ENCODE data around the gene NR3C2.
A peak's percentile ranks its signal among the peaks of the same experiment; 100 is the strongest.
"Not testable (repeated sequence)": the region's sequence is repeated elsewhere in the genome, so short reads cannot be mapped to it uniquely, and the experiment has no call there.

Gene NR3C2

DNA sequence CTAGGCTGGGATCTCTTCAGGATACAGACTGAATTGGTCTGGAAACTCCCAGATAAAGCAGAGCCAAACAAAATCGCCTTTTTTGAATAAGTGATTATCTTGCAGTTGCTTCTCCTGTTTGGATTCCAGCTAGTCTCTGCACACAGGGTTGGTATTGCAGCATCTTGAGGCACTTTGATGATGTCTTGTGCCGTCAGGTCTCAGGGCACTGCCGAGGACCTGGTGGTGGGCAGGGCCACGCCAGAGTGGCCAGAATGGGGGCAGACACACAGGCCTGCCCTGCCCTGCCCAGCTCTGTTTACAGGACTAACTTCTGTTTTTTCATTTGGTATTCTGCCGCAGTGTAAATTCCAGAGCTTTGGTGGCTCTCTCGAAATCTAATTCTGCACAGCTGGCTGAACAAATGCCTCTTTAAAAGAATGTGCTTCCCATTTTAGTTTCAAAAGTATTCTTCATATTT is 276.1 kb downstream of the NR3C2 start:
- DNase-seq (ENCODE audit: low spot score): peak; percentile 46

DNA sequence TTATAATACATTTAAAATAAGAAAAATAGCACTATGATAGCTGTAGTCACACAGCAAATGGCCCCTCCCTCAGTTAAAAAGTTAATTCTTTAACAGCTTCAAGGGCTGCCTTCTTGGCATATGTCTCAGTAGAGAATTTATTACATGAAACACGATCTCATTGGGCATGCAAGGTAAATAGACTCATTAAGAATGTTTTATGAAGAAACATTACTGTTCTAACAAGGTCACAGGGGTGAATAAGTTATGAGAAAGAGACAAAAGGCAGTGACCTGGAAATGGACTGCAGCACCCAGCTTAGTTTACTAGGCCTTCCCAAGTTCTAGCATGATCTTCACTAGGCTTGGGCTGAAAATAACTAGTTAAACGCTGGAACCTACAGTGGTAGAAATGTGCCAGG is 277.7 kb downstream of the NR3C2 start:
- DNase-seq (ENCODE audit: low spot score): no peak

DNA sequence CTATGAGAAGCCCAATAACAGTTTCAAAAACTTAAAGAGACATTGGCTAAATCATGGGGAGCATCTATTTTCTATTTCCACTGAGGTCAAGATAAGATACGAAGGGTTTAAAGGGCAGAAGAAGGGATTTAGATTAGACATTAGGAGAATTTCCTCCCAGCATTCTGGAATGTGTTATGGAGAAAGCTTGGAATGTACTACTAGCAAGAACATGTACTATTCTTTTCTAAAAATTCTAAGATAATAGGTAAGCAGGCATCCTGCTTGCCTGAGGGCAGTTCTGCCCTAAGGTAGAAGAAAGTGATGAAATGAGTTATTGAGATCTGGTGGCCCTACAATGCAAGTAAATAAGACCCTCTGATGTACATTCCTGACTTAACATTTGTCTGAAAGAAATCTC is 279.2 kb downstream of the NR3C2 start:
- no peak for DNase-seq (ENCODE audit: low spot score)

DNA sequence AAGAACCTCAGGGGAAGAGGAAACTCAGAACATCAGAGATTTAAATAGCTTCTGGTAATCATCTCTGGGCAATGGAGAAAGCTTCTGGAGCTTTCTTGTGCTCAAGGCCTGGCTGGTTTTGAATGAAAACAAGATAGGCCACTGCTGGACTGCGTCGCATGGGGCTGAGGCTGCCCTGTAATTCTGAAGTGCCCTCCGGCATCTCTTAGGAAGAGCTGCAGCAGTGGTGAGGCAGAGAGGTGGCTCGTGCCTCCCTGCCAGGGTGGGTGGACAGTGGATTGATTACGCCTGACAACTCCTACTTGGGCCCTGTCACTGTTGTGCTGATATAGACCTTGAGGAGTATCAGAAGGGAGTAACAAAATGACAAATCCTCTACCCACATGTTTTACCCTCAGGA is 279.7 kb downstream of the NR3C2 start:
- DNase-seq (ENCODE audit: low spot score): no peak

DNA sequence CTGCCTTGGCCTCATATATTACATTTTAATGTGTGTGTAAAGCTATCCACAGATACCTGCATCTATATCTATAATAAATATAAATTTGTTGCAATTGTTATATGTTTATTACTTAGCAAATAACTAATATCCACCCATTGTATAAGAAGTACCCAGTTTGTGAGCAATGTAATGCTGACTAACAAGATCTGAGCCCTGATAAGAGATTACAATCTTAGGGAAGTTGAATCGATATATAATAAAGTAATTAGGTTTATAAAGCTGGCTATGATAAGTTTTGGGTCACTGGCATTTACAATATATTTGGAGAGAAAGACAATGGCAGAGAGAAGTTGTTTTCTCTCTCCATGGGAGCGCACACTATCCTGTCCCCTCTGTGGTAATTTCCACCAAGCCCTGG is 280.6 kb downstream of the NR3C2 start:
- no peak for DNase-seq (ENCODE audit: low spot score)

DNA sequence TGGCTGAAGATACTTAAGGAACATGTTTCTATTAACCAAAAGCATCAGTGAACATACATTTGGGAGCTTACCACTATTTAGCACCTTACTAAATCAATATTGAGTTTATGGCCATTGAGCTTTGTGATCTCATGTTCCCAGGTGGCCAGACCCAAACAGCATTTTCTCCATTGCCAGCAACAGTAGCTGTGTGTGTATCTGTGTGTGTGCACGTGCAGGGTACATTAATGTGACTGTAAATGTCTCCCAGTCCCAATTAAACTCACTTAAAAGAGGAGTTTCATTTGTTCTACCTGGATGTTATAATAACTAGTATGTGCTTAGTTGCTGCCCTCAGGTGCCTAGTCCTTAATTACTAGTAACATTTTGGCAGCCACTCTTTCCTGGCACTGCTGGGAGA is 282.4 kb downstream of the NR3C2 start:
- DNase-seq (ENCODE audit: low spot score): no peak

DNA sequence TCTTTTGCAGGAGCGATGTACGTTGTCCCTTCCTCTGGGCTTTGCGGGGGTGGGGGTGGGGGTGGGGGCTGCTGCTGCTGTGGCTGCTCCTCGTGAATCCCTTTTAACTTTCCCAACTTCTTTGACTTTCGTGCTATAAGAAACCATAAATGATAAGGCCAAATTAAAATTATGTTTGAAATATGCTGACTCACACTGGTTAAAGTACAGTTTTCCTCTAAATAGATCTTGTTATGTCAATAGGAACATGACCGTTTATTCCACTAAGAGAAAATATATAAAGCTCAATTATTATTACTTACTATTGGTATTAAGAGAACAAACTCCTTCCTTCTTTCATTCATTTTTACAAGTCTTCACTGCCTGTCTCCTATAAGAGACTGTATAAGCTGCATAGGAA is 287.4 kb downstream of the NR3C2 start:
- no peak for DNase-seq (ENCODE audit: low spot score)

DNA sequence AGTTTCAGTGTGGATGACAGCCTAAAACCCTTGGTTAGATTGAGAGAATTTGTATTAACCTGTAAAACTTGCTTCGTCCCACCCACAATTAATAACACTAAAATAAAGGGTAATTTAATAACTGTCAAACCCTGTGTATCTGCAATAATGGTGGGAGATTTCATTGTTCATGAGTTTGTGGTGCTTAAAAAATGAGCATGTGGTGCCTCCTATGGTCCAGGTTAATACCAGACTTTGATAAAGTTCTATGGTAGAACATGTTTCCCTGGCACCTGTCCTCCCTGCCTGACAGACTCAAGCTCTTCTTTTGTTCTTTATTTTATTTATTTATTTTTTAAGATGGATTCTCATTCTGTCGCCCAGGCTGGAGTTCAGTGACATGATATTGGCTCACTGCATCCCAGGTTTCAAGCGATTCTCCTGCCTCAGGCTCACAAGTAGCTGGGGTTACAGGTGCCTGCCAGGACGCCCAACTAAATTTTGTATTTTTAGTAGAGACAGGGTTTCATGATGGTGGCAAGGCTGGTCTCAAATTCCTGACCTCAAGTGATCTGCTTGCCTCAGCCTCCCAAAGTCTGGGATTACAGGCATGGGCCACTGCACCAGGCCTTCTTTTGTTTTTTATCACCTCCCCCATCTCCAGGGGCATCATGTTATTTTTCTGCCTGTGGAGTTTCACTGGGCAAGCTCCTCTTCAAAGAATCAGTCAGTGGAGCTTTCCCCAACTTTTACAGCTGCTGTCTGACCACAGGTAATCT is 289.2 kb downstream of the NR3C2 start:
- DNase-seq (ENCODE audit: low spot score): no peak

DNA sequence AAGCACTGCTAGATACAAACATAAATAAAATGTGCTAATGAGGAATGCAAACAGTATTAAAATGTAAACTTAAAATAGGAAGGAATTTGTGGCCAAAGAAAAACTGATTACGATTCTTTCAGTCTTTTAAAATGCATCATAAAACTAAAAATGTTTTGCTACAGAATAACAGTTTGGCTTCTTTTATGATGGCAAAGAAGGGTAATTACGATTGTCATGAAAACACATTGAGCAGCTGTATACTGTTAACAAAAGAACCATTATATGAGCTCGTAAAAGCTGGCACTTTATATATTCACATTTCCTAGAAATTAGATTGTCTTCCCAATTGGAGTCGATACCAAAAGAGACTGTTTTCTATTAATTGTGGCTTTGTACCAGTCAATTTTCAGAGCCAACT is 290.4 kb downstream of the NR3C2 start:
- DNase-seq (ENCODE audit: low spot score): no peak

DNA sequence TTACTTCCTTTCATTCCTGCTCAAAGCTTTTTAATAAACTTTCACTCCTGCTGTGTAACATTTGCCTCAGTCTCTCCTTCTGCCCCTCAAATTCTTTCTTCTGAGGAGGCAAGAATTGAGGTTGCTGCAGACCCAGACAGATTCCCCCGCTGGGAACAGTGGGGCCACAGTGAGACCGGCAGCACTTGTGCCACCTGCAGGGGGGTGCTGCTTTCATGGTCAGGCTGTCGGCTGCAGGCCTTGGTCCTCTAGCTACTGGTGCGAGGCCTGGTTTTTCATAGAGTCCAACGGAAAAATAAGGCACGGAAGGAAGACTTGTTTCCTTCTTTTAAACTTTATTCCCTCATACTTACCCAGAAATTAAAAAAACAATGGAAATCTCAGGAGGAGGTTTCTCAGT is 296.7 kb downstream of the NR3C2 start:
- no peak for DNase-seq (ENCODE audit: low spot score)

DNA sequence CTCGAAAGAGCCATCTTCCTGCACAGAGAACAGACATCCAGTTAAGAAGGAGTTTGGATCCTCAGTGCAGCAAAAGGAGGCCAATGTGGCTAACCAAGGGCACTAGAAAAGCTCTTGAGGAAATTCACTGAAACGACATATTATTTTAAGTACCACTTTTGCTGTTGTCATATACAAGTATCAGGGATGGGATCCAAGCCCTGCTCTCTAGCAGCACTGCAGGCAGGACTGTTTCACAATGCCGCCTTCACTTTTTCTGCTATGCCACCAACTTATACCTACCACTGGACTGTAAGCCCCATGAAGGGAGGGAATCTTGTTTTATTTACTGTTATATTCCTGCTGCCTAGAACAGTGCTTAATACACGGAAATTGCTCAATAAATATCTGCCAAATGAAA is 299.0 kb downstream of the NR3C2 start:
- DNase-seq (ENCODE audit: low spot score): no peak

DNA sequence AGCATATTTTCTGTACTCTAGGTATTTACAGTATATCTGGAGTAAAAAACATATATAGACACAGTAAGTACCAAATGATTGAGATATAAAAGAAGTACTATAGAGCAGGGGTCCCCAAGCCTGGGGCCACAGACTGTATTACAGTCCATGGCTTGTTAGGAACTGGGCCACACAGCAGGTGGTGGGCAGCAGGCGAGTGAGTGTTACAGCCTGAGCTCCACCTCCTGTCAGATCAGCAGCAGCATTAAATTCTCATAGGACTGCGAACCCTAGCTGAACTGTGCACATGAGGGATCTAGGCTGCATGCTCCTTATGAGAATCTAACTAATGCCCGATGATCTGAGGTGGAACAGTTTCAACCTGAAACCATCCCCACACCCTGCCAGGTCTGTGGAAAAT is 300.7 kb downstream of the NR3C2 start:
- no peak for DNase-seq (ENCODE audit: low spot score)

DNA sequence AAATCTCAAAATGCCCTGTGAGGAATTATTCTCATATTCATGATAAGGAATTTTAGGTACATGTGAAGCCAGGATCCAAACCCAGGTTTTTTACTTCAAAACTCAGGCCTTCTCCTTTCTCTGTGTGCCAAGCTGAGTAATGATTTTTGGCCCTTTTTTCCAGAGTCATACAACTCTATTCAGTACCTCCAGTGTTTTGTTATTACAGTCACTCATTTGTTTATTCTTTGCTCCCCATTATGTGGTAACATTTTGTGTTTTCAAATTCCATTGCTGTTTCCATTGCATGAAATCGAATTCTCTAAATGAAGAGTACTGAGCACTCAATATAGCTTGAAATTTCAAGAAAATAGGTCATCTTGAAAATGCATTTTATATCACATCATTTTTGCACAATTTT is 315.4 kb downstream of the NR3C2 start:
- no peak for DNase-seq (ENCODE audit: low spot score)

DNA sequence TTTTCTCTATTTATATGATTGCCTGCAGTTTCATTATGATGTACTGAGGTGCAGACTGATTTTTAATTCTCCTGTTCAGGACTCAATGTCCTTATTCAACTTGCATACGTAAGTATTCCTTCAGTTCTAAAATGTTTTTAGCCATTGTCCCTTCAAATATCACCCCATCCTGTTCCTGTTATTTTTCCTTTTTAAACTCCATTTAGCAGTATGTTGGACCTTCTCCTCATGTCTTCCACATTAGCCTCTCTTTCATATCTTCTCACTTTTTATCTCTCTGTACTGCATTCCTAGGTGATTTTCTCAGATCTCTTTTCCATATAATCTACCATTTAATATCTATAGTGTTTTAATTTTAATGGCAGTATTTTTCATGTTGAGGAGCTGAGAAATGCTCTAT is 317.7 kb downstream of the NR3C2 start:
- no peak for DNase-seq (ENCODE audit: low spot score)

DNA sequence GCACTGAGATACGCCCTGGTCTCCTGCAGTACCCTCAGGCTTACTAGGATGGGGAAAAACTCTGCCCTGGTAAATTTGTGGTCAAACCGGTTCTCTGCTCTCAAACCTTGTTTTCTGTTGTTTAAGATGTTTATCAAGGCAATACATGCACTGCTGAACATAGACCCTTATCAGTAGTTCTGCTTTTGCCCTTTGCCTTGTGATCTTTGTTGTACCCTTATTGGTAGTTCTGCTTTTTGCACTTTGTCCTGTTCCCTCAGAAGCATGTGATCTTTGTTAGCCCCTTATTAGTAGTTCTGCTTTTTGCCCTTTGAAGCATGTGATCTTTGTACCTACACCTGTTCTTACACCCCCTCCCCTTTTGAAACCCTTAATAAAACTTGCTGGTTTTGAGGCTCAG is 319.1 kb downstream of the NR3C2 start:
- not testable (repeated sequence) for DNase-seq (ENCODE audit: low spot score)

DNA sequence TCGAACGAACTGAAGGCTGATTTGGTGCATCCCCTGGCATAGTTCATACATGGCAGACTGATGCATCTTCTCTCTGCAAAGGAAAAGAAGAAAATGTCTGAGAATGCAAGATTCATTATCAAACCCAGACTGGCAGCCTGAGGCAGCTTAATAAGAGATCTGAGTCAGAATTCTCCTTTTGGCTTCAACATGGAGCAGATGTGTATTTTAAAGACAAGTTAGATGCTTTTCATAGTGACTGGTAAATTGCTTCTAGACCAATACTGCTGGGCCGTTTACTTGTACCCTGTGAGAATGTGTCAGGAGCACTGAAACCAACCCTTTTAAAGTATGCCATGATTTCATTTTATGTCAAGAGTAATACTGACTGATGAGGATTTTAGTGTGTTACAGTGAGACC is 322.0 kb downstream of the NR3C2 start:
- no peak for DNase-seq (ENCODE audit: low spot score)

DNA sequence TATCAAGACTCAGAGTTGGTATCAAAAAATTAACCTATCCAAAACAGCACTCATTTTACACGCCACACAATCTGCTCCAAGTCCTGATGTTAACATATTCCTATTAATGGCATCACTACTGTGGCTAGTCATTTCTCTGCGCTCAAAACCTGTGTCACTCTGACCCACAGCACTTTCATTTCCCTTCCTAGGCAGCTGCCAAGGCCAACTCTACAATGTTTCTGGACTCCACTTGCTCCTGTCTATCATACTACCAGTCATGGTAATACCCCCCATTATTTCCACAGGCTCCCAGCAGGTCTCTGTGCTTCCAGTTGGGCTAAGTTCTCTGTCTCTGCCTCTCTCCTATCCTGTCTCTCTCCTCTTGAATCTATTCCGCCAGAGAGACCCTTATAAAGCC is 323.6 kb downstream of the NR3C2 start:
- DNase-seq (ENCODE audit: low spot score): no peak

DNA sequence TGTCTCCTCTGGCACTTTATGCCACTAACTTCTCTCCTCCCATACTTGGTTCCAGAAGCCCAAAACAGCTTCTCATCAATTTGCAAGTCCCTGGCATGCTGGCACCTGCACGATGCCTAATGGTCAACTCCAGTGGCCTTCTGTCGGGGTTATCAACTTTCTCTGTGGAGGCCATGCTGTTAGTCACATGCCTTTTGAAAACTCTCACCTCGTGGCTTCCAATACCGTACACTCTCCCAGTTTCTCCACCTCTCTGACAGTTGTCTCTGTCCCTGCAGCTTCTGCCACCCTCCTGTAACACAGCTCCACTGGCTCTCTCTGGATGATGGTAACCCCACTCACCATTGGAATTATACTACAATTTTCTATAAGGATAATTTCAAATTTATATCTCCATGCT is 324.0 kb downstream of the NR3C2 start:
- no peak for DNase-seq (ENCODE audit: low spot score)

DNA sequence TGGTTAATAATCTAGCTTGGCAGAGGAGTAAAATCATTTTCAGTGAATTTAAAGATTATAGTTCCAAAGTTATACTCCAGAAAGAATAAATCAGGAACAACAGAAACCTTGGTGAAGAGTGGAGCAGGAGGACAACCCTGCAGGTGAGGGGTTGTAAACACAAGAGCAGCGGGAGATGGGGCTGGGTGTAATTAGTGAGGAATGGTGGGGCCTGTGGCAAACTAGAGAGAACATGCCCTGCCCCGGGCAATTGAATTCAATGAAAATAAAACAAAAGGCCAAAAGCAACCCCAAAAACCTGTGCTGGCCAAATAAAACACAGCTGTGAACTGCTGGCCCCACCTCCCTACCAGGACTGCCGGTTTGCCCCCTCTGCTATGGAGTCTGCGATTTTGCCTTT is 325.2 kb downstream of the NR3C2 start:
- DNase-seq (ENCODE audit: low spot score): no peak

DNA sequence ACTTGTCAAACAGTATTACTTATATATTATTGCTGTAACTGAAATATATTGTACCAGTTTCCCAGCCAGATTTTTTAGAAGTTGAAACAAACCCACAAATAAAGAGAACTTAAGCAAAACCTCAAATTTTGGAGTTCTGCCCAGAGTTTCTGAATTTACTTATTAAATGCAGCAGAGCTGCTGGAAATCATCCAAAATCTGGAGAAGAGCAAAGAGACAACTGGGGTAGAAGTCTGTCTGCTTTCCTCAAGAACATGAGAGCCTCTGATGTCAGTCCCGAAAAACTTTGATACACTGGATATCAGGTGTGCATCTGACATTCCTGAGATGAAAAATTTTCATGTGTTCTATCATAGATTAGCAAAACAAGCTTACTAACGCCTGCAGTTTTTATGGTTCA is 325.9 kb downstream of the NR3C2 start:
- DNase-seq (ENCODE audit: low spot score): no peak

DNA sequence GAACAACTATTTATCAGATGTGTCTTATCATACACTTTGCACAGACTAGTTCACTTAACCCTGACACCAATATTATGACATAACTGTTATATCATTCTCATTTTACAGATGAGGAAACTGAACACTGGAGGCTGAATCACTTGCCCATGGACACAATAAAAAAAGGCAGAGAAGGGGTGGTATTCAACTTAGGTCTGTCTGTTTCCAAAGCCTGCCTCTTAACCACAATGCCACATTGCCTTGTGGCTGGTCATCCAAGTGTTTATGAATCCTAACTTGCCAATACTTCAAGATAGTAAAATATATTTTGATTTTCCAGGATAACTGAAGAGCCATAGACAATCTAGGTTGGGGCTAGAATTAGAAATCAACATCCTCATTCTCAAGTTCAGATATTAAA is 327.8 kb downstream of the NR3C2 start:
- DNase-seq (ENCODE audit: low spot score): no peak

DNA sequence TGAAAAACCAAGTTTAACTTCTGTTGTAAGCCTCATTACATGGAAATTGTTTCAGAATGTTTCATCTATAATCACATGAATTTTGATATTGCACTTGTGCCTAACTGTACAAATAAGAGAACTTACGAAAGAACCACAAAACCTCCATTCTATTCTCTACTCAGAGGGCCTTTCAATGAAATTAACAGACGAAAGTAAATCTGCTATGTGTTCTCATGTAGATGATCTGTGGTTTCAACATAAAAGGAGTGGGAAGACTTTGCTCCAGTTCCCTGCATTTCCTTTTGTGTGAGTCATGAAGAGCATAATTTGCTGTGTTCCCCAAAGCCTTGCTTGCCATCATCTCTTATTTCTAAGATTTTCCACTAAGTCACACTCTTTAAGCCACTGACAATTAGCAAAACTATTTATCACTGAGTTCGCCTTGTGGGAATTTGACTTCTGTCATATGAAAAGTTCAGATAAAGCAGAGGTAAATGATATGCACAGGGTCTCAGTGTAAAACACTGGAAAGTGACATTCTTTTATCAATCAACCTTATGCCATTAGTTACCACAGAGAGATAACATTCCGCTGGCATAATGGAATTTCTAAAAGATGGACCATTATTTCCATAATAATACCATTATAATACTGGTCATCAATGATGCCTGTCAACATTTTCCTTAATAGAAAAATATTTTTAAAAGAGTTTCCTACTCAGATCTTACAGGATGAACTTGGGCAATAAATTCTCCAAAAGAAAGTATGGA is 329.8 kb downstream of the NR3C2 start:
- DNase-seq (ENCODE audit: low spot score): no peak

DNA sequence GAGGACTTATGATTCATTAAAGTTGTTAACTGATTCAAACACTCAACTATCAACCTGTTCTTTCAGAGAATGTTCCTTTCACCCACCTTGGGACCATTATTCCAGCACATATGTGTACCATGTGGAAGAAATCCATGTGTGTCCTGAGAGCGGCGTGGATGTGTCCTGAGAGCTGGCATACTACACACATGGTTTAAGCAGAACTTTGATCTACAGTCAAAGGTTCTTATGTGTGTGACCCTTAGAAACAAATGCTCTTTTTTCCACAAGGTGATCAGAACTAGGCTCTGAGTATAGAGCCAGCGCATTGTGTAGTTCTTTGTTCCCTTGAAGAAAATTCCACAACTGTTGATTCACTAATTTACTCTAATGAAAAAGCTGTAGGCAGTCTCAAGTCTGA is 332.0 kb downstream of the NR3C2 start:
- DNase-seq (ENCODE audit: low spot score): no peak

DNA sequence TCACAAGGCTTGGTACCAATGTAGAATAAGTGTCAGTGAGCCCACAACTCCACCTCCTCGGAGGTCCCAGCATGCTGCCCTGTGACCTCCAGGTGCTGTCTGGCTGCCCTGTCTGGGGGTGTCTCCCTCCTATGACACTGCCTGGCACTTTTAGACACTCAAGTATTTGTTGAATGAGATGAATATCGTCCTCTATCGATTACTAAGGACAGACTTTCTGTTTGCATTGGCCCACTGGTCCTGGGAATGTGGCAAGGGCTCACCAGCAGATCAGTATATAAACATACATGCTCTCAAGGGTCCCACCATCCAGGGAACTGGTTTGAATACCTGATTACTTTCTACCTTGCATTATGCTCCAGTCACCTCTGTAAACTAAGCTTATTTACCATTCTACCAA is 333.0 kb downstream of the NR3C2 start:
- DNase-seq (ENCODE audit: low spot score): no peak

Data from hepatic stellate cell (primary cell).